Retinal pigment epithelial cell (primary cell): ENCODE data around the gene ADAMTS8.
A peak's percentile ranks its signal among the peaks of the same experiment; 100 is the strongest.

Experiments
- DNase-seq: peaks from one replicate; pipeline ENCODE4 v3.0.0-alpha.2; 2010; ENCODE audit warnings: low read depth
- H3K4me3 ChIP-seq: 2 replicates; pipeline ENCODE4 v1.5.1; 2011; ENCODE audit warnings: mild to moderate bottlenecking, low read length, control low read depth, moderate library complexity
- TF ChIP-seq, protein P1 (sequence below): conservative IDR thresholded peaks from 2 replicates; pipeline ENCODE4 v1.5.1; 2011; ENCODE audit warnings: low read depth, low read length, control low read depth, inconsistent platforms

ADAMTS8 gene

DNA sequence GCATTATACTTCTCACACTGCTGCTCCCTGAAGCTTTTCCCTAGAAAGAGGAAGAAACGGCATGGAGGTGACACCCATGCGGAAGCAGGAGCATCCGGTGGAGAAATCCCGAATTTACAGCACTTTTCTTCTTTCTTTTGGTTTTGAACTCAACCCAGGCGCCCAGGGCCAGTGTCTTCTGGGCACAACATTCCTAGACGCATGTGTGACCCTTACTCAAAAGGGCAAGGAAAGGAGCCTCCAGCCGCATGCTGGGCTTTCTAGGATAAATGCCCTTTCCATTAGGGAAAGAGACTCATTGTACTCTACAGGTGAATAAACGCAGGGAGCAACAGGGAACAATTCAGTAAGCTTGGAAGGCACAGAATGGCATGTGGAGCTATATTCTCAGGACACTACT is 19.5 kb downstream of the ADAMTS8 start:
- TF ChIP-seq, protein P1, sequence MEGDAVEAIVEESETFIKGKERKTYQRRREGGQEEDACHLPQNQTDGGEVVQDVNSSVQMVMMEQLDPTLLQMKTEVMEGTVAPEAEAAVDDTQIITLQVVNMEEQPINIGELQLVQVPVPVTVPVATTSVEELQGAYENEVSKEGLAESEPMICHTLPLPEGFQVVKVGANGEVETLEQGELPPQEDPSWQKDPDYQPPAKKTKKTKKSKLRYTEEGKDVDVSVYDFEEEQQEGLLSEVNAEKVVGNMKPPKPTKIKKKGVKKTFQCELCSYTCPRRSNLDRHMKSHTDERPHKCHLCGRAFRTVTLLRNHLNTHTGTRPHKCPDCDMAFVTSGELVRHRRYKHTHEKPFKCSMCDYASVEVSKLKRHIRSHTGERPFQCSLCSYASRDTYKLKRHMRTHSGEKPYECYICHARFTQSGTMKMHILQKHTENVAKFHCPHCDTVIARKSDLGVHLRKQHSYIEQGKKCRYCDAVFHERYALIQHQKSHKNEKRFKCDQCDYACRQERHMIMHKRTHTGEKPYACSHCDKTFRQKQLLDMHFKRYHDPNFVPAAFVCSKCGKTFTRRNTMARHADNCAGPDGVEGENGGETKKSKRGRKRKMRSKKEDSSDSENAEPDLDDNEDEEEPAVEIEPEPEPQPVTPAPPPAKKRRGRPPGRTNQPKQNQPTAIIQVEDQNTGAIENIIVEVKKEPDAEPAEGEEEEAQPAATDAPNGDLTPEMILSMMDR = no peak
- no peak overlapping the region for H3K4me3 ChIP-seq
- no peak for DNase-seq

DNA sequence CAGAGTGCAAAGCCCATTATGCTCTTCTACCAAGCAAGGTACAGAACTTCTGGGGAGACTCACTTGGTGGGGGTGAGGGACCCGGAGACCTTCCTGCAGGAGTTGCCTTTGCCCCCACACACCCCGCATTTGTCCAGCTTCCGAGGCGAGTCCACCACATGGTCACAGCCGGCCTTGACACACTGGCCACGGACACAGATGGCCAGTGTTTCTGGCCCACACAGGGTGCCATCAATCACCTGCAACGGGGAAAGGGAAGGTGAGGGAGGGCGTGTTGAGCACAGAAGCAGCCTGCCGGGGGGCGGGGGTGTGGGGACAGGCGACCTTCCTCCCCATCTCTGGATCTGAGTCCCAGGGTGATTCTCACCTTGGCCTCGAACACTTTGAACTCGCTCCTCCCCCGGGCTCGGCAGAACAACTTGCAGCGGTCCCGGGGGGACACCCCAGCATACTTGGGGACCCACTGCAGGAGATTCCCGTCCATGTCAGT is 20.0 kb downstream of the ADAMTS8 start:
- no peak for DNase-seq
- TF ChIP-seq, protein P1 = no peak
- H3K4me3 ChIP-seq = no peak overlapping the region

DNA sequence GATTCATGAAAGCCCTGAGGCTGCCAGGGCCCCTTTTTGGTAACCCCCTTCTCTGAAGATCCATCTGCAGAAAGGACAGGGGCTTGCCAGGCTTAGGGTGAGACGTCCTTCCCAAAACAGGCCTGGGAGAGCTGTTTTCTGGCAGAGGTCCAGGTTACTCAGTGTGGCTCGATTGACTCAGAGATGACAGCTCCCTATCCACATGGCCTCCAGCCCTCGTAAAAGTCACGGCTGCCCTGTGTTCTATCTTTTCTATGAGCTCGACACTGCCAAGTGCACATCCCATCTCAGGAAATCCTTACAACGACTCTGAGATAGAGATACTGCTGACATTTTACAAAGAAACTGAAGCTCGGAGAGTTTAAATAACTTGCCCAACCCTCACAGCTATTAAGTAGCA is 20.4 kb downstream of the ADAMTS8 start:
- H3K4me3 ChIP-seq = no peak overlapping the region
- TF ChIP-seq, protein P1 = no peak
- no peak for DNase-seq

DNA sequence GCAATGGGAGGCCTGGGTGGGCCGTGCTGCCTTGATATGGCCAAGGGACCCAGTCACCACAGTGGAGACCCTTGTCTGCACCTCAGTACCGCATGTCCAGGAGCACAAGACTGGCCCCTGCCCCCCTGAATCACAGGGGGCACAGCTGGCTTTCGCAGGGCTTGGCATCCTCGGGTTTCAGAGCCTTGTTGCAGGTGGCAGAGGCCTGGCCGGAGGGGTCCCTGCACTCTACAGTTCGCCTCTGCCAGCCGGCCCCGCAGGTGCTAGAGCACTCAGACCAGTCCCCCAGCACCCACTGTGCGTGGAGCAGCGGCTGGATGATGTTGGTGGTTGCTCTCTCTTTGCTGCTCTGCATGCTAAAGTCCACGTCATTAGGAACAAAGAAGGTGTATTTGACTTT is 23.0 kb downstream of the ADAMTS8 start:
- TF ChIP-seq, protein P1 = no peak
- no peak for DNase-seq
- H3K4me3 ChIP-seq = no peak overlapping the region

DNA sequence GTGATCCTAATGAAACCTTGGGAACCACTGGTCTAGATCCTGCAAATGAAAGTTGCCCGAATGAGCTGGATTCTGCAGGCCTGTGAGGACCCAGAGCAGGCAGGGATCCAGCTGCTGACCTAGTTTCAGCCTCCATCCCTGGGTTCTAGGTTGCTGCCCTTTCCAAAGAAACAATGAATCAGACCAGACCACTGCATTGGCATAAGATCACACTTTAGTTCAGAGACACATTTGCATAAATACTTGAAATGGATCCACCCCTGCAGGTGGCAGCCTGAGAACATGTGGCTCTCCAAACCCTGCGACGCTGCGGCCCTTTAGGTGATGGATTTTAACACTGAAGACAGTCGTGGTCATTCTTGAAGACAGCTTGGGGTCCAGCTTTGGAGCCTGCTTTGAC is 23.7 kb downstream of the ADAMTS8 start:
- TF ChIP-seq, protein P1 = no peak
- H3K4me3 ChIP-seq = no peak overlapping the region

DNA sequence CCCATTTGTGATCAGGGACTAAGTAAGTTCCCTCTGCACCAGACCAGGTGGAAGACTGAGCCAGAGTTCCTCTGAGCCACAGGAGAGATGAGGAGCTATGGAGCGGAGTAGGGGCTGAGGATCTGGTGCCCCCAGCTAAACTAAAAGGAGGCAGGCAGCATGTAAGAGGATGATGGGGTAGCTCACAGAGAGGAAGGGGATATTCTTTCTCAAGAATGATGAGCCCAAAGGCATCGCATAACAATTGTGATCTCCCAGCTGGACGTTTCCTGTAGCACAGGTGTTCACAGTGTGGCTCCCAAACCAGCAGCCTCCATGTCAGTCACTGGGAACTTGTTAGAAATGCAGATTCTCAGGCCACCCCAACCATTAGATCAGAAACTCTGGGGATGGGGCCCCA is 24.4 kb downstream of the ADAMTS8 start:
- H3K4me3 ChIP-seq = no peak overlapping the region
- TF ChIP-seq, protein P1 = no peak
- no peak for DNase-seq

More for the DNA sequence above, 23.7 kb downstream of the ADAMTS8 start:
- DNase-seq = no peak

DNA sequence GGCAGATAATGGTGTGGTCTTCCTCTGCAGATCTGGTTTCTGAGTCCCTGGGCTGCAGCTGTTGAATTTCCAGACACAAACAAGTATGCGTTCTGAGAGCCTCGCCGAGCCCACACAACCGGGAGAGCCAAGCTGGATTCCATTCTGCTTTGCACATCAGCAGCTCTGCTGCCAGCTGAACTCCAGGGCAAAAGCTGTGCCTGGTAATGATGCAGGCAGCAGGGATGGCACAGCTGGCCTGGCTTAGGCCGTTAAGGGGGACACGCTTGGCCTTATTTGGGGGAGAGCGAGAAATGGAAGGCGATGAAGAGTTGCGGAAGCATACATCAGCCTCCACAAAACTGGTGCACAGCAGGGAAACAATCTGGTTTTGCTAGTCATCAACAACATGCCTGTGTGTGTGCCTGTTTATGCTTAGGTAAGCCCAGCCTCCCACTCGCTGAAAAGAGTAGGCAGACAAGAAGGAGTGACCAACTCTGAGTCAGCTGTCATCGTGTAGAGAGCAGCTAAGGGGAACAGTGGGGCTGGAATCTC is 25.1 kb downstream of the ADAMTS8 start:
- no peak overlapping the region for H3K4me3 ChIP-seq
- peak; percentile 27 for DNase-seq
- TF ChIP-seq, protein P1 = no peak
